Right lobe of liver (tissue), 4 donors: ENCODE results near the gene CLCA4.

Experiments
- CTCF ChIP-seq, 4 donors: fragments of 200-600 bp in 3 of 4; fragments of 450-650 bp in 1 of 4; IDR thresholded peaks; one replicate each; pipeline versions ENCODE4 v1.5.1 to v1.8.0; 2016 to 2022; ENCODE audit warnings: antibody characterized with exemption in 4 of 4, mild to moderate bottlenecking in 2 of 4
- POLR2A ChIP-seq: fragments of 450-650 bp; IDR thresholded peaks from one replicate; pipeline ENCODE4 v1.6.1; 2017; ENCODE audit warnings: antibody characterized with exemption, mild to moderate bottlenecking
- donor health status: DM: no; HTN: no; CAD: no.
- donor health status: DM: no; HTN: no; CAD: no.
- donor health status: DM: no; HTN: yes; CAD: no.

- TF ChIP-seq CTCF (IDR thresholded peaks at IDR 0.05) (no peak), POLR2A (no peak)
Measured at GRCh38 chr1:86530211-86530845, 16.6 kb upstream of the CLCA4 start.
